ENCODE results near the gene VAMP2. TPM values are rescaled to one million over a fixed set of nuclear protein-coding genes. Genes with fewer than 3 reads are reported as not detected.

VAMP2 gene
- total RNA-seq, 1 donor from 2014 or later: 3.1 TPM

DNA sequence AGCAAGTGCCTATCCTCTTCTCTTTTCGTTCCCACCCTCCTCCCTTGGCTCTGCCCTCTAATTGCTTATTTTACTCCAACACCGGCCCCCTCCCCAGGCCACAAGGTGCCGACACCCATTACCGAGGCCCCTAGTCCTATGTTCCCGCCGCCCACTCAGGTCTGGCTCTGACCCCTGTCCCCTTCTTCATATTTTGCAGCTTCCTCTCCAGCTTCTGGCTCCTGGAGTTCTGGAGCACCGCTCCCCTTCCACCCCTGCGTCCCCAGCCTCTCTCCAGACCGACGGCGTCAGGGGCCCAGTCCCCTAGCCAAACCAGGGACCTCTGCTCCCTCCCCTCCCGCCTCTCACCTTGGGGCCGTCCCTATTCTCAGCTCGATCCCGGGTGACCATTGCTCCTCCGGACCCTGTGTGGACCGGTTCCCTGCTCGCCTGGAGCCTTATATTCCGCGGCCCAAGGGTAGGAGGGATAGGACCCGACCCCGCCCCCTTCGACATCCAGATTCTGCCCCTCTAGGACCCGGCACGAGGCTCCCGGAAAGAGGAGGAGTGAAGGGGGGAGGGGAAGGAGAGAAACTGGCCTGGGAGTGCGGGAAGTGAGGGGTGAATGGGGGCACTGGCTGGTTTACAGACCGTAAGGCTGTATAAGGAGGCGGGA lies 38.9 kb downstream of the VAMP2 start, which contains the start of gene HES7:
Gene HES7 (minus strand): TSS at position 412 of the 655 bp plus-strand sequence. CDS start 22 bp downstream, at position 390.
- no peak for DNase-seq (ENCODE audit: low read depth in 2 of 2)

DNA sequence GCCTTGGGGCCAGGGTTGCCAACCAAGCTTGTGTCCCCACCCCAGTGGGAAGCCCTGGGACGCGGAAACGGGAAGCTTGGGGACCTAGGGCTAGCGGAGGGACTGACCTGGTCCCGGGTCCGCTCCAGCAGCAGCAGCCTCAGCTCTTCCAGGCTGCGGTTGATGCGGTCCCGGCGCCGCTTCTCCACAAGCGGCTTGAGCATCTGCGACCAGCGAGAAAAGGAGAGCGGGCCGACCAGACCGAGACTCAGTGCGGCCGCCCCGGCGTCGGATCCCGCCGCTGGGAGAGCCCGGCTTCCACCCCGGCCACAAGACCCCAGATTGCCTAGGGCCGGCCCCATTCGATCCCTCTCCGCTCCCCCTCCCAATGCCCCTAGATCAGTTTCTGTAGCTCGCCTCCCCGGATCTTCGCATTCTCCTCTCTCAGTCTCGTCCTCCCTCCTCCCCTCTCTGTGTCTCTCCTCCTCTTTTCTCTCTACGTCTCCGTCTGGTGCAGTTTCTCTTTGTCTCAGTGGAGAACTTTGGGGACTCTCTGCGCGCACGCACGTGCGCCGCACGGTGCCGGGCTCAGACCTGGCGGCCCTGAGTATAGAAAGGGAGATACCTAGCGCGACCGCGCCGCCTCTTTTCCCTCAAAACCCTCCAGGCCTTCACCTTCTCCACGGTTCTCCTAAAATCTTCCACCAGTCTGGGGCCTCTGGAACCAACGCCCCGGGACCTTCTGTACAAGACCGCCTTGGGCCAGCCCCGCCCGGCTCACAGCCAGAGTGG lies 39.6 kb downstream of the VAMP2 start:
- DNase-seq (ENCODE audit: low read depth in 2 of 2): no peak

GRCh38 chr17:8122422-8122923 lies 40.3 kb downstream of the VAMP2 start:
- no peak for DNase-seq (ENCODE audit: low read depth in 2 of 2)

DNA sequence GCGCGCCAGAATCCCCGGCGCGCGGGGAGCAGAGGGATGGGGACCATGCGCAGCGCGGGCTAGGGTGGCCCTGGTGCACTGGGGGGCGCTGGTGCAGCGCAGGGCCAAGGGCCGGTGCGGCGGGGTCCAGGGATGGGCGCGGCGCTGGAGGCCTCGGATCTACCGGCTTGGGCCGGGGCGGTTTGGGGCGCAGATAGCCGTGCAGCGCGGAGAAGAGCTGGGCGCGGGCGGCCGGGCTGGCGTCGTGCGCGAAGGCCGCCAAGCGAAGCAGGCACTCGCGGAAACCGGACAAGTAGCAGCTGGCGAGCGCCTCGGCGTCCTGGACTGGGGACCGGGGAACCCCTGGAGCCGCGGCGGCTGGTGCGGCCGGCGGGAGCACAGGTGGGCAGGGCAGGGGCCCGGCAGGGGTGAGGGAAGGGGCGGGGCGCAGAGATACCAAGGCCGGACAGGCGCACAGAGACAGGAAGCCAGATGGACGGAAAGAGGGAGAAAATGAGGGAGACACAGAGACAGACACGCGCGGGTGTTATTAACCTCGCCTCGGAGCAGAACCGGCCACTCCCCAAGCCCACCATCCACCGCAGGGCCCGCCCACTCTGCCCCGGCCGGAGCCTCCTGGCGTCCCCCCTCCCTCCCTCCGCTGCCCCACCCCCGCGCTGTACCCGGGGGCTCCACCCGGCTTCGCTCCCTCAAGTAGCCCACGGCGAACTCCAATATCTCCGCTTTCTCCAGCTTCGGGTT lies 40.9 kb downstream of the VAMP2 start:
- DNase-seq (ENCODE audit: low read depth in 2 of 2): peak; percentile 16 to 74

- no peak for DNase-seq (ENCODE audit: low read depth in 2 of 2)
These were observed 41.4 kb downstream of the VAMP2 start for GRCh38 chr17:8121407-8121680.

- peak; percentile 32 to 68 for DNase-seq (ENCODE audit: low read depth in 2 of 2)
These were observed 42.0 kb downstream of the VAMP2 start for GRCh38 chr17:8120520-8121406.

- DNase-seq (ENCODE audit: low read depth in 2 of 2): peak; percentile 92 to 93
These were observed 42.9 kb downstream of the VAMP2 start for GRCh38 chr17:8119581-8120519.

GRCh38 chr17:8118769-8119580 lies 43.8 kb downstream of the VAMP2 start:
- peak; percentile 72 to 76 for DNase-seq (ENCODE audit: low read depth in 2 of 2)

GRCh38 chr17:8117980-8118768 lies 44.6 kb downstream of the VAMP2 start, which contains the start of gene ALOXE3:
Gene ALOXE3, minus strand, starts transcription at chr17:8118514. Its CDS starts 524 bp downstream, at chr17:8117990.
- peak; percentile 32 to 66 for DNase-seq (ENCODE audit: low read depth in 2 of 2)

GRCh38 chr17:8117367-8117979 lies 45.3 kb downstream of the VAMP2 start:
- DNase-seq (ENCODE audit: low read depth in 2 of 2): no peak

GRCh38 chr17:8116776-8117175 lies 46.0 kb downstream of the VAMP2 start:
- no peak for DNase-seq (ENCODE audit: low read depth in 2 of 2)

GRCh38 chr17:8110907-8111306 lies 51.8 kb downstream of the VAMP2 start:
- DNase-seq (ENCODE audit: low read depth in 2 of 2): no peak

- DNase-seq (ENCODE audit: low read depth in 2 of 2): no peak
These were observed 52.3 kb downstream of the VAMP2 start for GRCh38 chr17:8110456-8110804.

- DNase-seq (ENCODE audit: low read depth in 2 of 2): peak in 1 of 2 donors; percentile 53
These were observed 52.9 kb downstream of the VAMP2 start for GRCh38 chr17:8109661-8110455.
